DOHH2 (cell line): ENCODE results near the gene SMAD5.

Experiments used
- H3F3A ChIP-seq: fragments of 200-600 bp; sonication (generic), shearing (Covaris generic); 2 replicates; pipeline ENCODE4 v1.6.0; 2016; ENCODE audit warnings: antibody characterized with exemption, mild to moderate bottlenecking; ENCODE audit not compliant: control insufficient read depth, insufficient read depth
- H3K27ac ChIP-seq: fragments of 200-600 bp; sonication (generic); 2 replicates; pipeline ENCODE4 v1.5.1; 2014; ENCODE audit warnings: low read depth, mild to moderate bottlenecking, low read length, moderate library complexity
- H3K27me3 ChIP-seq: fragments of 200-600 bp; sonication (generic); 2 replicates; pipeline ENCODE4 v1.6.1; 2014; ENCODE audit warnings: mild to moderate bottlenecking, low read length, mixed read lengths; ENCODE audit not compliant: control insufficient read depth
- H3K36me3 ChIP-seq: fragments of 200-600 bp; sonication (generic); 2 replicates; pipeline ENCODE4 v1.6.1; 2014; ENCODE audit warnings: mild to moderate bottlenecking, low read length, moderate library complexity, mixed read lengths; ENCODE audit not compliant: control insufficient read depth
- H3K4me1 ChIP-seq: fragments of 200-600 bp; sonication (generic); 2 replicates; pipeline ENCODE4 v1.6.1; 2014; ENCODE audit warnings: mild to moderate bottlenecking, low read length, mixed read lengths; ENCODE audit not compliant: control insufficient read depth
- H3K4me2 ChIP-seq: fragments of 200-600 bp; sonication (generic); 2 replicates; pipeline ENCODE4 v1.6.0; 2014; ENCODE audit warnings: mild to moderate bottlenecking, low read length, moderate library complexity
- H3K4me3 ChIP-seq: fragments of 200-600 bp; sonication (generic); 2 replicates; pipeline ENCODE4 v1.5.1; 2014; ENCODE audit warnings: mild to moderate bottlenecking, low read length, mixed read lengths
- H3K79me2 ChIP-seq: fragments of 200-600 bp; sonication (generic); 2 replicates; pipeline ENCODE4 v1.6.1; 2014; ENCODE audit warnings: mild to moderate bottlenecking, low read length, mixed read lengths; ENCODE audit not compliant: control insufficient read depth
- H3K9me2 ChIP-seq: fragments of 200-600 bp; sonication (generic); replicated peaks from 2 replicates; pipeline ENCODE4 v1.6.1; 2014; ENCODE audit warnings: mild to moderate bottlenecking, low read length, mixed read lengths; ENCODE audit not compliant: control insufficient read depth
- H3K9me3 ChIP-seq: fragments of 200-600 bp; sonication (generic); 2 replicates; pipeline ENCODE4 v1.6.1; 2014; ENCODE audit warnings: antibody characterized with exemption, low read length, mixed read lengths; ENCODE audit not compliant: control insufficient read depth, insufficient read depth
- H4K20me1 ChIP-seq: fragments of 200-600 bp; sonication (generic); 2 replicates; pipeline ENCODE4 v1.6.0; 2014; ENCODE audit warnings: low read depth, mild to moderate bottlenecking, antibody characterized with exemption, low read length, moderate library complexity; ENCODE audit not compliant: control insufficient read depth, insufficient read depth
- CTCF ChIP-seq: fragments of 200-600 bp; sonication (generic); IDR thresholded peaks from one replicate; pipeline ENCODE4 v1.5.1; 2014; ENCODE audit warnings: antibody characterized with exemption, mild to moderate bottlenecking, low read depth, low read length; ENCODE audit not compliant: poor library complexity, severe bottlenecking
- EZH2phosphoT487 ChIP-seq: fragments of 200-600 bp; sonication (generic); IDR thresholded peaks from 2 replicates; pipeline ENCODE4 v1.6.1; 2017; ENCODE audit warnings: borderline replicate concordance, mild to moderate bottlenecking, antibody characterized with exemption, low read length, moderate library complexity, mixed read lengths

SMAD5 gene

GRCh38 chr5:136153581-136154236 lies 21.1 kb downstream of the SMAD5 start:
- Histone ChIP-seq H3K9me3 (no peaks in the 10 kb centered on the region), H3K4me1 (peaks cover 39% of the 10 kb centered on the region), H3K36me3 (peaks cover 91% of the 10 kb centered on the region), H3K79me2 (peaks cover 100% of the 10 kb centered on the region), H3F3A (peaks cover 5% of the 10 kb centered on the region; the same call in 1 of the 2 replicates), H3K4me2 (no peak overlapping the region), H3K27me3 (no peaks in the 10 kb centered on the region), H3K27ac (no peak overlapping the region), H3K4me3 (no peak overlapping the region), H3K9me2 (no peaks in the 10 kb centered on the region), H4K20me1 (no peaks in the 10 kb centered on the region)
- TF ChIP-seq CTCF (no peak), EZH2phosphoT487 (no peak)

GRCh38 chr5:136155078-136155477 lies 22.4 kb downstream of the SMAD5 start:
- peaks cover 19% of the 10 kb centered on the region for H3F3A ChIP-seq
- H3K9me3 ChIP-seq: no peaks in the 10 kb centered on the region
- H3K36me3 ChIP-seq: peaks cover 83% of the 10 kb centered on the region
- no peak overlapping the region for H3K4me3 ChIP-seq
- H3K9me2 ChIP-seq: no peaks in the 10 kb centered on the region
- peaks cover 100% of the 10 kb centered on the region for H3K79me2 ChIP-seq
- H3K27me3 ChIP-seq: no peaks in the 10 kb centered on the region
- no peak overlapping the region for H3K27ac ChIP-seq
- H3K4me1 ChIP-seq: peaks cover 53% of the 10 kb centered on the region
- TF ChIP-seq EZH2phosphoT487: no peak
- no peak overlapping the region for H3K4me2 ChIP-seq
- no peaks in the 10 kb centered on the region for H4K20me1 ChIP-seq

GRCh38 chr5:136155761-136156160 lies 23.1 kb downstream of the SMAD5 start:
- no peaks in the 10 kb centered on the region for H3K9me3 ChIP-seq
- no peak for TF ChIP-seq CTCF
- no peak for TF ChIP-seq EZH2phosphoT487
- H3K27me3 ChIP-seq: no peaks in the 10 kb centered on the region
- peaks cover 85% of the 10 kb centered on the region for H3K36me3 ChIP-seq
- H3K4me1 ChIP-seq: peaks cover 60% of the 10 kb centered on the region
- H3K79me2 ChIP-seq: peaks cover 100% of the 10 kb centered on the region
- H3K27ac ChIP-seq: no peak overlapping the region
- H3K4me2 ChIP-seq: no peak overlapping the region
- H3K4me3 ChIP-seq: no peak overlapping the region
- peaks cover 21% of the 10 kb centered on the region for H3F3A ChIP-seq
- H4K20me1 ChIP-seq: no peaks in the 10 kb centered on the region
- no peaks in the 10 kb centered on the region for H3K9me2 ChIP-seq

- Histone ChIP-seq H4K20me1 (no peaks in the 10 kb centered on the region), H3K9me3 (no peaks in the 10 kb centered on the region), H3K79me2 (peaks cover 100% of the 10 kb centered on the region), H3K4me2 (peak overlapping the region; percentile 88), H3K27me3 (no peaks in the 10 kb centered on the region), H3K4me3 (no peak overlapping the region), H3K27ac (peak overlapping the region; percentile 99), H3K36me3 (peaks cover 87% of the 10 kb centered on the region), H3K9me2 (no peaks in the 10 kb centered on the region), H3K4me1 (peaks cover 77% of the 10 kb centered on the region), H3F3A (peaks cover 29% of the 10 kb centered on the region)
- TF ChIP-seq EZH2phosphoT487: no peak
- no peak for TF ChIP-seq CTCF
Observed at GRCh38 chr5:136157514-136157913, 24.9 kb downstream of the SMAD5 start.
